Hepatocyte (in vitro differentiated cells): ENCODE measurements around the gene RGS10. TPM values are rescaled to one million over a fixed set of nuclear protein-coding genes. Genes with fewer than 3 reads are reported as not detected.

ENCODE experiments used
- DNase-seq: peaks from one replicate; pipeline ENCODE4 v3.0.0-alpha.2; 2016; ENCODE audit warnings: low spot score
- H2AFZ ChIP-seq: fragments of 200-600 bp; sonication (generic); 2 replicates; pipeline ENCODE4 v1.6.0; 2016; ENCODE audit warnings: antibody characterized with exemption, mild to moderate bottlenecking
- H3K27ac ChIP-seq: fragments of 200-600 bp; sonication (generic); 2 replicates; pipeline ENCODE4 v1.5.1; 2016; ENCODE audit warnings: mild to moderate bottlenecking
- H3K27me3 ChIP-seq: fragments of 200-600 bp; sonication (generic); 2 replicates; pipeline ENCODE4 v1.6.1; 2016
- H3K36me3 ChIP-seq: fragments of 200-600 bp; sonication (generic); replicated peaks from 2 replicates; pipeline ENCODE4 v1.5.1; 2016; ENCODE audit warnings: low read depth; ENCODE audit not compliant: insufficient read depth
- H3K4me1 ChIP-seq: fragments of 200-600 bp; sonication (generic); 2 replicates; pipeline ENCODE4 v1.5.1; 2016; ENCODE audit warnings: mild to moderate bottlenecking, moderate library complexity; ENCODE audit not compliant: insufficient read depth
- H3K4me2 ChIP-seq: fragments of 200-600 bp; sonication (generic); 2 replicates; pipeline ENCODE4 v1.6.0; 2016
- H3K4me3 ChIP-seq: fragments of 200-600 bp; sonication (generic); 2 replicates; pipeline ENCODE4 v1.5.1; 2016; ENCODE audit warnings: mild to moderate bottlenecking
- H3K79me2 ChIP-seq: fragments of 200-600 bp; sonication (generic); 2 replicates; pipeline ENCODE4 v1.6.0; 2017; ENCODE audit warnings: mild to moderate bottlenecking
- H3K9me2 ChIP-seq: fragments of 200-600 bp; sonication (generic); replicated peaks from 2 replicates; pipeline ENCODE4 v1.6.0; 2017; ENCODE audit warnings: mild to moderate bottlenecking; ENCODE audit not compliant: insufficient read depth
- H3K9me3 ChIP-seq: fragments of 200-600 bp; sonication (generic); 2 replicates; pipeline ENCODE4 v1.5.1; 2016; ENCODE audit warnings: low read depth, mild to moderate bottlenecking
- H4K20me1 ChIP-seq: fragments of 200-600 bp; sonication (generic); 2 replicates; pipeline ENCODE4 v1.6.0; 2016; ENCODE audit warnings: mild to moderate bottlenecking; ENCODE audit not compliant: insufficient read depth, poor library complexity, severe bottlenecking
- CTCF ChIP-seq: fragments of 200-600 bp; sonication (generic); IDR thresholded peaks from 2 replicates; pipeline ENCODE4 v1.5.1; 2016; ENCODE audit warnings: antibody characterized with exemption, mild to moderate bottlenecking; ENCODE audit not compliant: poor library complexity
- EZH2 ChIP-seq: fragments of 200-600 bp; sonication (generic); IDR thresholded peaks from 2 replicates; pipeline ENCODE4 v1.6.1; 2016; ENCODE audit warnings: antibody characterized with exemption, mild to moderate bottlenecking, borderline replicate concordance
- EZH2phosphoT487 ChIP-seq: fragments of 200-600 bp; sonication (generic); IDR thresholded peaks from one replicate; pipeline ENCODE4 v1.6.1; 2018; ENCODE audit warnings: antibody characterized with exemption, mild to moderate bottlenecking, low read depth, moderate library complexity; ENCODE audit not compliant: unreplicated experiment, severe bottlenecking
- WGBS: methylation state at CpG from one replicate; pipeline ENCODE4 v1.1.6; 2016; ENCODE audit warnings: low lambda C conversion rate; ENCODE audit errors: missing lambda C conversion rate; 5-methylcytosine and 5-hydroxymethylcytosine counted together
- polyA plus RNA-seq: library from polyadenylated mRNA; unstranded; fragments of >200 nt; fragmentation: Nextera tagmentation; extraction: Ambion mirVana; gene quantifications from 2 replicates; pipeline ENCODE4 v1.2.1, GENCODE V29; 2016
- total RNA-seq: library from RNA; depleted of rRNA; stranded (reverse); fragments of >200 nt; gene quantifications from 2 replicates; pipeline ENCODE4 v1.2.3, GENCODE V29; 2014

Gene RGS10
- total and polyA plus RNA-seq, 2 experiments from 2014 or later, result 5.4 to 8.4 TPM

GRCh38 chr10:119555178-119555784 is 12.8 kb upstream of the RGS10 start:
- Histone ChIP-seq H3K4me1 (no peaks in the 10 kb centered on the region), H3K36me3 (no peaks in the 10 kb centered on the region), H3K9me3 (no peaks in the 10 kb centered on the region), H2AFZ (no peak overlapping the region), H3K4me2 (no peak overlapping the region), H3K4me3 (no peak overlapping the region), H3K27me3 (peaks cover 4% of the 10 kb centered on the region), H3K9me2 (no peaks in the 10 kb centered on the region), H4K20me1 (no peaks in the 10 kb centered on the region), H3K79me2 (no peaks in the 10 kb centered on the region), H3K27ac (no peak overlapping the region)
- TF ChIP-seq EZH2 (no peak), EZH2phosphoT487 (no peak), CTCF (no peak)
- 89% methylated on average over 6 of the region's 6 CpGs for WGBS
- no peak for DNase-seq

GRCh38 chr10:119550827-119551226 is 8.3 kb upstream of the RGS10 start:
- Histone ChIP-seq H4K20me1 (no peaks in the 10 kb centered on the region), H3K27ac (no peak overlapping the region), H3K9me2 (no peaks in the 10 kb centered on the region), H3K27me3 (peaks cover 12% of the 10 kb centered on the region), H3K36me3 (no peaks in the 10 kb centered on the region), H3K4me3 (no peak overlapping the region), H3K9me3 (no peaks in the 10 kb centered on the region), H3K4me2 (no peak overlapping the region), H3K4me1 (no peaks in the 10 kb centered on the region), H2AFZ (no peak overlapping the region), H3K79me2 (no peaks in the 10 kb centered on the region)
- no peak for TF ChIP-seq EZH2phosphoT487
- TF ChIP-seq EZH2, result no peak
- no peak for TF ChIP-seq CTCF
- 92% methylated on average over 4 of the region's 4 CpGs for WGBS
- no peak for DNase-seq

DNA sequence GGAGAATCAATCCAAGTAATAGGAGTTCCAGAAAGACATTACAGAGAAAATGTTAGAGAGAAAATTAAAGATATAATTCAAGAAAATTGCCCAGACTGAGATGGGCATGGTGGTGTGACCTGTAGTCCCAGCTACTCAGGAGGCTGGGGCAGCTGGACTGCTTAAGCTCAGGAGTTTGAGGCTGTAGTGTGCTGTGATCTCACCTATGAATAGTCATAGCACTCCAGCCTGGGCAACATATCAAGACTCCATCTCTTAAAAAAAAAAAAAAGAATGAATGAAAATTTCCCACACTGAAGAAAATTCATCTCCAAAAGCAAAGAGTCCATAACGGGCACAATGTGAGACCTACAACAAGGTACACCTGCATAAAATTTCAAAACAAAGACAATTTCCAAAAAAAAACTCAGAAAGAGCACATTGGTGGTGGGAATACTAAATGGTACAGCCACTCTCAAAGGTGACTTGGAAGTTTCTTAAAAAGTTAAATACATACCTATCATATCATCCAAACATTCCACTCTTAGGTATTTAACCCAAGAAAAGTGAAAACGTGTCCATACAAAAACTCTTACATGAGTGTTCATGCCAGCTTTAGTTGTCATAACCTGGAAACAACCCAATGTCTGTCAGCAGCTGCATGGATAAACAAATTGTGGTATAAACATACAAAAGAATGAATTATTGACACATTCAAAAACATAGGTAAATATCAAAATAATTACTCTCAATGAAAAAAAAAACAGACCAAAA is 6.9 kb upstream of the RGS10 start:
- H4K20me1 ChIP-seq, result no peaks in the 10 kb centered on the region
- H3K9me2 ChIP-seq, result no peaks in the 10 kb centered on the region
- H3K36me3 ChIP-seq, result no peaks in the 10 kb centered on the region
- no peak overlapping the region for H3K4me2 ChIP-seq
- TF ChIP-seq EZH2phosphoT487 (no peak), CTCF (no peak), EZH2 (no peak)
- H3K4me1 ChIP-seq, result no peaks in the 10 kb centered on the region
- peaks cover 16% of the 10 kb centered on the region for H3K27me3 ChIP-seq
- H2AFZ ChIP-seq, result no peak overlapping the region
- no peak overlapping the region for H3K4me3 ChIP-seq
- no peak for DNase-seq
- H3K9me3 ChIP-seq, result no peaks in the 10 kb centered on the region
- H3K79me2 ChIP-seq, result no peaks in the 10 kb centered on the region
- WGBS, result 75% methylated on average over 2 of the region's 2 CpGs
- H3K27ac ChIP-seq, result no peak overlapping the region
